Measurements from ENCODE around the gene SH3PXD2A. TPM values are rescaled to one million over a fixed set of nuclear protein-coding genes. Genes with fewer than 3 reads are reported as not detected.

The SH3PXD2A gene
- total RNA-seq, 1 experiment from 2014 or later, result 13.2 TPM

- Mint-ChIP-seq H3K4me1 (ENCODE audit: insufficient read depth, unreplicated experiment) (peaks cover 14% of the 10 kb centered on the region), H3K4me3 (ENCODE audit: unreplicated experiment) (no peak overlapping the region), H3K27ac (ENCODE audit: low read depth, unreplicated experiment) (no peak overlapping the region), H3K36me3 (ENCODE audit: insufficient read depth, unreplicated experiment) (peaks cover 12% of the 10 kb centered on the region), H3K27me3 (ENCODE audit: insufficient read depth, unreplicated experiment) (no peaks in the 10 kb centered on the region), H3K9me3 (ENCODE audit: unreplicated experiment) (no peaks in the 10 kb centered on the region)
- intact Hi-C loops (cut with micrococcal nuclease), result no loop called here
- no peak for DNase-seq (ENCODE audit: unreplicated experiment)
- no TSS peak for BruUV-seq (replicated peaks)
- CTCF ChIA-PET, result no interaction called here
- TF ChIP-seq, protein P1, sequence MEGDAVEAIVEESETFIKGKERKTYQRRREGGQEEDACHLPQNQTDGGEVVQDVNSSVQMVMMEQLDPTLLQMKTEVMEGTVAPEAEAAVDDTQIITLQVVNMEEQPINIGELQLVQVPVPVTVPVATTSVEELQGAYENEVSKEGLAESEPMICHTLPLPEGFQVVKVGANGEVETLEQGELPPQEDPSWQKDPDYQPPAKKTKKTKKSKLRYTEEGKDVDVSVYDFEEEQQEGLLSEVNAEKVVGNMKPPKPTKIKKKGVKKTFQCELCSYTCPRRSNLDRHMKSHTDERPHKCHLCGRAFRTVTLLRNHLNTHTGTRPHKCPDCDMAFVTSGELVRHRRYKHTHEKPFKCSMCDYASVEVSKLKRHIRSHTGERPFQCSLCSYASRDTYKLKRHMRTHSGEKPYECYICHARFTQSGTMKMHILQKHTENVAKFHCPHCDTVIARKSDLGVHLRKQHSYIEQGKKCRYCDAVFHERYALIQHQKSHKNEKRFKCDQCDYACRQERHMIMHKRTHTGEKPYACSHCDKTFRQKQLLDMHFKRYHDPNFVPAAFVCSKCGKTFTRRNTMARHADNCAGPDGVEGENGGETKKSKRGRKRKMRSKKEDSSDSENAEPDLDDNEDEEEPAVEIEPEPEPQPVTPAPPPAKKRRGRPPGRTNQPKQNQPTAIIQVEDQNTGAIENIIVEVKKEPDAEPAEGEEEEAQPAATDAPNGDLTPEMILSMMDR (IDR thresholded peaks at IDR 0.05; ENCODE audit: unreplicated experiment), result no peak
- POLR2A ChIA-PET, result interaction anchor here (0.6 kb wide), 1 partner anchor 577 kb away, joined by 3 read pairs; no protein-coding TSS in a partner anchor
These were observed 162.9 kb downstream of the SH3PXD2A start for GRCh38 chr10:103692436-103692951.

DNA sequence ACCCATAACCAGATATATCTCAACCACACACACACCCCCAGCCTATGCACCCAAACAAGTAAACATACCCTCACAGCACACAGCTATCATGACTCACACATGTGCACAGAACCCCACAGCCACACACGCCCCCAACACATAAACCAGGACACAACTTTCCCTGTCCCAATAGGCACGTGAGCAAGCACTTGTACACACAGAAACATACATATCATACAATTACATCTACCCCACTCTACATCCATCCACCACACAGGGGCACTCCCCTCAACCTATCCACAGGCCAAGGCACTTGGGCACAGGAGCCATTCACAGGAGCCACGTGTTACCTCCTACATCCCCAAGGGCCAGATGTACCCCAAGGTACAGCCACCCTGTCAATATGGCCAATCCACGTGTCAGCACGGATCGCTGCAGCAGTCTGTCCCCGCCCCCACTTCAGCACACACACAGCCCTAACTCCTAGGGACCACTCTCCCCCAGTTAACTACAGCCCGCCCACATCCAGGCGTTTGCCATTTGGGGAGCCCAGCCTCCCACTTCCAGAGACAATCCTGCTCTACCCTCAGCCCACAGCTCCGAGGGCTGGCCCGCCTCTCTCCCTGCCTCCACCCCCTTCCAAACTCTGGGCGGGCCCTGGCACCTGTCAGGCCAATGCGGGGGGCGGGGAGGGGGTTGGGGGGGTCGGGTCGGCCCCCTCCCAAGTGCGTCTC, 163.5 kb downstream of the SH3PXD2A start:
- TF ChIP-seq, protein P1 (IDR thresholded peaks at IDR 0.05; ENCODE audit: unreplicated experiment), result no peak
- H3K4me3 Mint-ChIP-seq (ENCODE audit: unreplicated experiment), result no peak overlapping the region
- peaks cover 14% of the 10 kb centered on the region for H3K4me1 Mint-ChIP-seq (ENCODE audit: insufficient read depth, unreplicated experiment)
- intact Hi-C loops (cut with micrococcal nuclease), result no loop called here
- H3K9me3 Mint-ChIP-seq (ENCODE audit: unreplicated experiment), result no peaks in the 10 kb centered on the region
- H3K27me3 Mint-ChIP-seq (ENCODE audit: insufficient read depth, unreplicated experiment), result no peaks in the 10 kb centered on the region
- CTCF ChIA-PET, result interaction anchor here (0.5 to 0.6 kb wide), 2 partner anchors 22 to 275 kb away, joined by 3 read pairs; no protein-coding TSS in a partner anchor
- no peak overlapping the region for H3K27ac Mint-ChIP-seq (ENCODE audit: low read depth, unreplicated experiment)
- POLR2A ChIA-PET, result interaction anchor here (0.6 kb wide), 1 partner anchor 578 kb away, joined by 3 read pairs; no protein-coding TSS in a partner anchor
- no peak for DNase-seq (ENCODE audit: unreplicated experiment)
- BruUV-seq (replicated peaks), result no TSS peak
- H3K36me3 Mint-ChIP-seq (ENCODE audit: insufficient read depth, unreplicated experiment), result peaks cover 12% of the 10 kb centered on the region

GRCh38 chr10:103691267-103691666, 164.1 kb downstream of the SH3PXD2A start:
- DNase-seq (ENCODE audit: unreplicated experiment), result no peak
- CTCF ChIA-PET, result interaction anchor here (0.5 to 0.6 kb wide), 2 partner anchors 274 to 1230 kb away, joined by 3 read pairs; no protein-coding TSS in a partner anchor
- no peaks in the 10 kb centered on the region for H3K27me3 Mint-ChIP-seq (ENCODE audit: insufficient read depth, unreplicated experiment)
- H3K36me3 Mint-ChIP-seq (ENCODE audit: insufficient read depth, unreplicated experiment), result peaks cover 7% of the 10 kb centered on the region
- TF ChIP-seq, protein P1 (IDR thresholded peaks at IDR 0.05; ENCODE audit: unreplicated experiment), result no peak
- no peak overlapping the region for H3K27ac Mint-ChIP-seq (ENCODE audit: low read depth, unreplicated experiment)
- H3K4me3 Mint-ChIP-seq (ENCODE audit: unreplicated experiment), result no peak overlapping the region
- no peaks in the 10 kb centered on the region for H3K9me3 Mint-ChIP-seq (ENCODE audit: unreplicated experiment)
- BruUV-seq (replicated peaks), result no TSS peak
- intact Hi-C loops (cut with micrococcal nuclease), result no loop called here
- H3K4me1 Mint-ChIP-seq (ENCODE audit: insufficient read depth, unreplicated experiment), result peaks cover 9% of the 10 kb centered on the region
- POLR2A ChIA-PET, result no interaction called here

DNA sequence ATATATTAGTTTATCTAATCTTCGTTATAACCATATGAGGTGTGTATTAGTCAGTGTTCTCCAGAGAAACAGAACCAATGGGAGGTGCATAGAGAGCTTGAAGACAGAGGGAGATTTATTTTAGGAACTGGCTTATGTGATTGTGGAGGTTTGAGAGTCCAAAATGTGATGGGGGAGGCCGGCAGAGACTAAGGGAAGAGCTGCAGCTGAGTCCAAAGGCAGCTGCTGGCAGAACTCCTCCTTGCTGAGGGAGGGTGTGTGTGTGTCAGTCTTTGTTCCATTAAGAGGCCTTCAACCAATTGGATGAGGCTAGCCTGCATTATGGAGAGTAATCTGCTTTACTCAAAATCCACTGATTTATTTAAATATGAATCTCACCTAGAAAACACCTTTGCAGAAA, 165.1 kb downstream of the SH3PXD2A start:
- Mint-ChIP-seq H3K4me3 (ENCODE audit: unreplicated experiment) (no peak overlapping the region), H3K9me3 (ENCODE audit: unreplicated experiment) (no peaks in the 10 kb centered on the region), H3K27ac (ENCODE audit: low read depth, unreplicated experiment) (no peak overlapping the region), H3K4me1 (ENCODE audit: insufficient read depth, unreplicated experiment) (peaks cover 14% of the 10 kb centered on the region), H3K27me3 (ENCODE audit: insufficient read depth, unreplicated experiment) (no peaks in the 10 kb centered on the region), H3K36me3 (ENCODE audit: insufficient read depth, unreplicated experiment) (peaks cover 5% of the 10 kb centered on the region)
- intact Hi-C loops (cut with micrococcal nuclease), result no loop called here
- POLR2A ChIA-PET, result no interaction called here
- CTCF ChIA-PET, result interaction anchor here (0.8 to 1.4 kb wide), 5 partner anchors 12 to 101 kb away, joined by 3 to 4 read pairs (median 3); no protein-coding TSS in a partner anchor
- TF ChIP-seq, protein P1 (IDR thresholded peaks at IDR 0.05; ENCODE audit: unreplicated experiment), result no peak
- BruUV-seq (replicated peaks), result no TSS peak
- DNase-seq (ENCODE audit: unreplicated experiment), result no peak

All from MCF 10A (cell line).